Naive B cell (primary cell): ENCODE data around the gene NUS1. TPM values are rescaled to one million over a fixed set of nuclear protein-coding genes. Genes with fewer than 3 reads are reported as not detected.
"Not testable (repeated sequence)": the region's sequence is repeated elsewhere in the genome, so short reads cannot be mapped to it uniquely, and the experiment has no call there.

Experiments
- ATAC-seq, 2 donors: fragments of 150-1000 bp; cut with Tn5 transposase; 2 replicates each; pipeline ENCODE4 v1.10.0; 2021; ENCODE audit warnings: low read depth in 2 of 2, mild to moderate bottlenecking in 2 of 2, moderate library complexity in 2 of 2
- DNase-seq: peaks from one replicate; pipeline ENCODE4 v3.0.0; 2022
- H3K27ac Mint-ChIP-seq, 6 donors: one replicate each; pipeline ENCODE4 v1.8.0; 2020 to 2022; ENCODE audit warnings: mild to moderate bottlenecking in 6 of 6, mixed read lengths in 6 of 6, moderate library complexity in 5 of 6, inconsistent platforms in 2 of 6
- H3K27me3 Mint-ChIP-seq, 3 donors: one replicate each; pipeline ENCODE4 v1.8.0; 2021 to 2022; ENCODE audit warnings: mixed read lengths in 3 of 3, mild to moderate bottlenecking in 1 of 3
- H3K36me3 Mint-ChIP-seq, 2 donors: one replicate each; pipeline ENCODE4 v1.8.0; 2020 to 2022; ENCODE audit warnings: mixed read lengths in 2 of 2, inconsistent platforms in 1 of 2, mild to moderate bottlenecking in 1 of 2
- H3K4me1 Mint-ChIP-seq, 3 donors: one replicate each; pipeline ENCODE4 v1.8.0; 2020 to 2022; ENCODE audit warnings: mixed read lengths in 3 of 3, inconsistent platforms in 1 of 3, mild to moderate bottlenecking in 1 of 3, moderate library complexity in 1 of 3
- H3K4me3 Mint-ChIP-seq, 8 donors: one replicate each; pipeline ENCODE4 v1.8.0; 2020 to 2022; ENCODE audit warnings: mild to moderate bottlenecking in 8 of 8, mixed read lengths in 8 of 8, moderate library complexity in 8 of 8, inconsistent platforms in 2 of 8
- H3K9me3 Mint-ChIP-seq, 7 donors: one replicate each; pipeline ENCODE4 v1.8.0; 2020 to 2022; ENCODE audit warnings: mixed read lengths in 7 of 7, mild to moderate bottlenecking in 5 of 7, inconsistent platforms in 2 of 7, moderate library complexity in 1 of 7
- polyA plus RNA-seq, 6 donors: library from polyadenylated mRNA; unstranded; fragments of 300-500 nt; fragmentation: Illumina TruSeq; gene quantifications; one replicate each; pipeline ENCODE4 v1.2.3, GENCODE V29; 2021; ENCODE audit warnings: low read depth in 6 of 6

The NUS1 gene
- polyA plus RNA-seq: 10 to 100 TPM; 10.8 to 22.8 (median 13.4) TPM

DNA sequence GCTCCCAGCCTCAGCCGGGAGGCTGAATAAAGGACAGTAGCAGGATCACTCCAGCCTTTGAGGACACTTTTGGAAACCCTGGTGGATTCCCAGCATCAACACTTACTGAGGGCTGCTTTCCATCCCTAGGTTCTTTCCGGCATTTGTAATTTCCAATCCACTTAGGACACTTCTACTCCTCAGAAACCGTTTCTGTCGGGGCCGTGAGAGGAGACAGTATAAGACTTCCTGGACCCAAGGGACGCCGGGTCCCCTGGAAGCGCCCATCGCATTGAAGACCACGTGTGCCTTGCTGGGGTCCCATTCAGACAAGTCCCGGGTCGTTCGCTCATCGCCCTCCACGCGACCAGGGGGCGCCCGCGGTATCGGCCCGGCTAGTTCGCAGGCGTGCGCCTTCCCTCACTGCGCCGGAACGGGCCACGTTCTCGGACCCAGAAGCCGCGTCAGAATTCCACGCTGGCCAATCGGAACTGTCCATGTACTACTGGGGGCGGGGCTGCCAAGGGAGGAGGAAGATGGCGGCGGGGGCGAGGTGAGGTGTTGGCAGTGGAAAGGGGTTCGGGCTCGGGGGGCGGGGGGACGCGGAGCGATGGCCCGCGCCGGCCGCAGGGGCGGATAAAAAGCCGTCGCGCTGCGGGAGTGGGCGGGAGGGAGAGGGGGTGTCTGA, at the start of gene NUS1:
NUS1 (plus strand) TSS at position 479 of the 667 bp plus-strand sequence. CDS start 202 bp downstream, outside the sequence.
- Mint-ChIP-seq H3K27ac (peak within 1 kb of the TSS; percentile 79 to 97 (median 90)), H3K4me3 (peak within 1 kb of the TSS; percentile 81 to 98 (median 90)), H3K36me3 (no peaks in the 10 kb centered on the region), H3K4me1 (peaks cover 39 to 55% (median 46%) of the 10 kb centered on the region in 3 donors), H3K9me3 (no peaks in the 10 kb centered on the region), H3K27me3 (no peaks in the 10 kb centered on the region)
- DNase-seq: peak; percentile 98
- ATAC-seq: peak; percentile 94

- ATAC-seq: no peak
- peaks cover 13 to 22% (median 14%) of the 10 kb centered on the region in 3 donors for H3K27me3 Mint-ChIP-seq
- H3K27ac Mint-ChIP-seq: no peak overlapping the region
- no peak overlapping the region for H3K4me3 Mint-ChIP-seq
- peaks cover 0 to 52% (median 18%) of the 10 kb centered on the region in 7 donors for H3K9me3 Mint-ChIP-seq
- no peaks in the 10 kb centered on the region for H3K4me1 Mint-ChIP-seq
- H3K36me3 Mint-ChIP-seq: peaks cover 0 to 5% of the 10 kb centered on the region in 2 donors
- no peak for DNase-seq
Measured at GRCh38 chr6:117627533-117627932, 47.7 kb upstream of the NUS1 start.

- Mint-ChIP-seq H3K27me3 (peaks cover 19 to 22% (median 21%) of the 10 kb centered on the region in 3 donors), H3K27ac (no peak overlapping the region), H3K4me1 (no peaks in the 10 kb centered on the region), H3K36me3 (peaks cover 0 to 5% of the 10 kb centered on the region in 2 donors), H3K4me3 (no peak overlapping the region), H3K9me3 (peaks cover 0 to 39% (median 16%) of the 10 kb centered on the region in 7 donors)
- DNase-seq: no peak
- no peak for ATAC-seq
Measured at GRCh38 chr6:117629119-117629660, 46.1 kb upstream of the NUS1 start.

DNA sequence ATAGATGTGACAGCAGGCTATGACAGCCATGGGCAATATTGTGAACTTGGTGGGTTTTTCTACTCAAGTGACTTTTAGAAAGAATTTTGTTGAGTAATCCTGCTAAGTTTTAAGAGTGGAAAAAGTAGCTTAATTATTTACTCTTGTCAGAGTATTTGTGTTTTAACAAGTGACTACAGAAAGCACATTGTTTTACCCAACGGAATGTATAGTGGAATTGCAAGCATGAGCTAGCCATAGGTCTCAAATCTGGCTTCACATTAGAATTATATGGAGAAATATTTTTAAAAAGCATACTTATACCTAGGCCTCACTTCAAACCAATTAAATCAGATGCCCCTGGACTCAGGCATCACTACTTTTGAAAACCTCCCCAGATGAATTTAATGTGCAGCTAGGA, 37.5 kb upstream of the NUS1 start:
- peaks cover 0 to 11% (median 3%) of the 10 kb centered on the region in 7 donors for H3K9me3 Mint-ChIP-seq
- no peak for DNase-seq
- no peaks in the 10 kb centered on the region for H3K4me1 Mint-ChIP-seq
- H3K36me3 Mint-ChIP-seq: no peaks in the 10 kb centered on the region
- ATAC-seq: no peak
- peak overlapping the region in 1 of 6 donors; percentile 46 for H3K27ac Mint-ChIP-seq
- H3K4me3 Mint-ChIP-seq: no peak overlapping the region
- peaks cover 5 to 16% (median 10%) of the 10 kb centered on the region in 3 donors for H3K27me3 Mint-ChIP-seq

DNA sequence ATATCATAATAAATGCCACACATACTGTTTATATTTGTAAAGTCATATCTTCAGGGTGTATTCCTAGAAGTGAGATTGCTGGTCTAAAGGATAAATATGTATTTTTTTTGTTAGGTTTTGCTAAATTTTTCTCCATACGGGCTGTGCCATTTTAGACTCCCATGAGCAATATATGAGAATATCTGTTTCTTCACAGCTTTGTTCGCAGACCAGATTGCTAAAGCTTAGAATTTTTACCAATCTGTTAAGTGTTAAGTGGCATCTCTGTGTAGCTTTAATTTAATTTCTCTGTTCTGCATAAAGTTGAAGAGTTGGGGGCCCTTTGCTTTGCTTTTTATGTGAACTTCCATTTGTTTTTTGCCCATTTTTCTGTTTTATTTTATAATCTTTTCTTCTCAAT, 32.3 kb upstream of the NUS1 start:
- Mint-ChIP-seq H3K9me3 (peaks cover 0 to 6% (median 3%) of the 10 kb centered on the region in 7 donors), H3K27me3 (peaks cover 8 to 17% (median 16%) of the 10 kb centered on the region in 3 donors), H3K36me3 (no peaks in the 10 kb centered on the region), H3K27ac (no peak overlapping the region), H3K4me1 (no peaks in the 10 kb centered on the region), H3K4me3 (no peak overlapping the region)
- DNase-seq: no peak
- no peak for ATAC-seq

GRCh38 chr6:117651984-117652383, 23.3 kb upstream of the NUS1 start:
- not testable (repeated sequence) for H3K4me3 Mint-ChIP-seq, H3K9me3 Mint-ChIP-seq, DNase-seq, H3K27me3 Mint-ChIP-seq, ATAC-seq, H3K4me1 Mint-ChIP-seq, H3K36me3 Mint-ChIP-seq
- H3K27ac Mint-ChIP-seq: peak overlapping the region in 1 of 6 donors; percentile 58

DNA sequence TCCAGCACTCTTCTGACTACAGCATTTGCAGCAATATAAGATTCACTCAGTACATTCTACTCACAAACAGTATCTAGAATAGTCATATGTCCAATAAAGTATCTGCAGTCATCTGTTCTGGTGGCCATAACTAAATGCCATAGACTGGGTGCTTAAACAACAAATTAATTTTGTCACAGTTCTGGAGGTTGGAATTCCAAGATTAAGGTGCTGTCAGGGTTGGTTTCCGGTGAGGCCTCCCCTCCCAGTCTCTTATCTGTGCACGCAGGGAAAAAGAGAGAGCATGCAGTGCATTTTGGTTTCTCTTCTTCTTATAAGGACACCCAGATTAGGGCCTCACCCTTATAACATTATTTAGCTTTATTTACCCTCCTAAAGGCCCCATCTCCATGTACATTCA, 21.3 kb upstream of the NUS1 start:
- DNase-seq (no peak), ATAC-seq (no peak)
- H3K27me3 Mint-ChIP-seq: peaks cover 0 to 4% (median 0%) of the 10 kb centered on the region in 3 donors
- H3K4me1 Mint-ChIP-seq: no peaks in the 10 kb centered on the region
- H3K9me3 Mint-ChIP-seq: peaks cover 0 to 6% (median 4%) of the 10 kb centered on the region in 7 donors
- H3K27ac Mint-ChIP-seq: no peak overlapping the region
- H3K4me3 Mint-ChIP-seq: no peak overlapping the region
- no peaks in the 10 kb centered on the region for H3K36me3 Mint-ChIP-seq

DNA sequence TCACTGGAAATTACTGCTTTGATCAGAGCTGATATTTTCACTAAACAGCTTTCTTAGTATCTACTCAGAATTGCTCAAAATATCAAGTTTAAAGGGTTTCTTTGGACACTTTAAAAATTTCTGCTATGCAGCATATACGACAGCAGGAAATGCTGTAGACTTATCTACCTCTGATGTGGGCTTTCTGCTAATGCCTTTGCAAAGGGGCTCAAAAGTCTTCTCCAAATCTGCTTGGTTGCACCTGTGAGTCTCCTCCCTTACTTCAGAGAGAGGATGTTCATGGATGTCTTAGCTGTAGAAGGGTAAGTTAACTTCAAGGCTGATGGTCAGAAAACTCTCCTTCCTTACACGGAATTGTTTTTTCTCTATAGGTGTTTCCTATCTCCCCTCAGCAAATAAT, 19.9 kb upstream of the NUS1 start:
- H3K9me3 Mint-ChIP-seq: peaks cover 0 to 5% (median 0%) of the 10 kb centered on the region in 7 donors
- H3K36me3 Mint-ChIP-seq: no peaks in the 10 kb centered on the region
- no peaks in the 10 kb centered on the region for H3K4me1 Mint-ChIP-seq
- H3K27ac Mint-ChIP-seq: no peak overlapping the region
- ATAC-seq (no peak), DNase-seq (no peak)
- H3K27me3 Mint-ChIP-seq: no peaks in the 10 kb centered on the region
- H3K4me3 Mint-ChIP-seq: no peak overlapping the region

- Mint-ChIP-seq H3K4me1 (no peaks in the 10 kb centered on the region), H3K9me3 (no peaks in the 10 kb centered on the region), H3K27me3 (peaks cover 0 to 8% (median 7%) of the 10 kb centered on the region in 3 donors), H3K4me3 (no peak overlapping the region), H3K27ac (peak overlapping the region in 1 of 6 donors; percentile 38), H3K36me3 (no peaks in the 10 kb centered on the region)
- DNase-seq: no peak
- no peak for ATAC-seq
Measured at GRCh38 chr6:117666881-117667280, 8.4 kb upstream of the NUS1 start.

GRCh38 chr6:117668736-117669135, 6.5 kb upstream of the NUS1 start:
- H3K27me3 Mint-ChIP-seq: peaks cover 0 to 8% (median 2%) of the 10 kb centered on the region in 3 donors
- no peak overlapping the region for H3K27ac Mint-ChIP-seq

DNA sequence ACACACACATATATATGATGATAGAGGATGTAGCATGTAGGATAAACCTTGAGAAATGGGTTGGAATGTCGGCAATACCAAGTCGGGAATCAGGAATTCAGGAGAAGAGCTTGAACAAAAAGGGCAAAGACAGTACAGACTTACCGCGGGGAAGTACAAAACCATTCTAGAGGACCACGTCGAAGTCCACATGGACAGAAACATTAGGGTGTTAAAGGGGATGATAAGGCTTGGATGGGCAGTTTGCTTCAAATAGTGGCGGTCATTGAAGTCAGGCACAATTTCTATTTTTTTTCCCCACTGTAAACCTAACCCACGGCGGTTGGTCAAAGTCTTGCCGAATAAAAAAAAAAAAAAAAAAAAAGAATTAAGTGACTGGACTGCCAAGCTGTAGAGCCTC, 766 bp upstream of the NUS1 start:
- no peak for DNase-seq
- peak overlapping the region in 3 of 6 donors; percentile 73 to 94 (median 93) for H3K27ac Mint-ChIP-seq
- H3K27me3 Mint-ChIP-seq: no peaks in the 10 kb centered on the region
- H3K4me1 Mint-ChIP-seq: peaks cover 34 to 49% (median 39%) of the 10 kb centered on the region in 3 donors
- H3K9me3 Mint-ChIP-seq: no peaks in the 10 kb centered on the region
- no peak for ATAC-seq
- H3K4me3 Mint-ChIP-seq: peak overlapping the region in 7 of 8 donors; percentile 81 to 98 (median 93)
- no peaks in the 10 kb centered on the region for H3K36me3 Mint-ChIP-seq

More at GRCh38 chr6:117668736-117669135, 6.5 kb upstream of the NUS1 start:
- Mint-ChIP-seq H3K9me3 (no peaks in the 10 kb centered on the region), H3K4me3 (no peak overlapping the region), H3K36me3 (no peaks in the 10 kb centered on the region), H3K4me1 (peaks cover 2 to 6% (median 4%) of the 10 kb centered on the region in 3 donors)
- ATAC-seq (no peak), DNase-seq (no peak)

GRCh38 chr6:117675658-117676301, 511 bp downstream of the NUS1 start:
- not testable (repeated sequence) for DNase-seq, H3K36me3 Mint-ChIP-seq, H3K9me3 Mint-ChIP-seq, H3K27me3 Mint-ChIP-seq
- Mint-ChIP-seq H3K27ac (peak overlapping the region; percentile 79 to 97 (median 90)), H3K4me3 (peak overlapping the region; percentile 81 to 98 (median 90)), H3K4me1 (peaks cover 40 to 62% (median 52%) of the 10 kb centered on the region in 3 donors)
- ATAC-seq: peak; percentile 57 to 58

GRCh38 chr6:117676577-117677218, 1.4 kb downstream of the NUS1 start:
- DNase-seq: no peak
- H3K9me3 Mint-ChIP-seq: no peaks in the 10 kb centered on the region
- H3K4me1 Mint-ChIP-seq: peaks cover 46 to 69% (median 61%) of the 10 kb centered on the region in 3 donors
- H3K4me3 Mint-ChIP-seq: peak overlapping the region; percentile 81 to 98 (median 87)
- H3K36me3 Mint-ChIP-seq: no peaks in the 10 kb centered on the region
- no peaks in the 10 kb centered on the region for H3K27me3 Mint-ChIP-seq
- peak overlapping the region; percentile 0 to 93 (median 84) for H3K27ac Mint-ChIP-seq
- no peak for ATAC-seq
